GM12892 (cell line): ENCODE results near the gene BLOC1S3.
"Not testable (repeated sequence)": the region's sequence is repeated elsewhere in the genome, so short reads cannot be mapped to it uniquely, and the experiment has no call there.

Experiments used
- DNase-seq: peaks from one replicate; pipeline ENCODE4 v3.0.0; 2011; ENCODE audit not compliant: insufficient read length
- FAIRE-seq: peaks from 2 replicates; lab custom pipeline; 2011; peaks lifted over from hg19 to GRCh38; lab: Jason Lieb, UNC
- POLR2A ChIP-seq: IDR thresholded peaks from 2 replicates; pipeline ENCODE4 v1.6.1; 2011; ENCODE audit warnings: low read depth, low read length, control low read depth
- POLR2AphosphoS5 ChIP-seq: IDR thresholded peaks from 2 replicates; pipeline ENCODE4 v1.6.1; 2011; ENCODE audit warnings: low read depth, low read length, control low read depth
- TAF1 ChIP-seq: IDR thresholded peaks from 2 replicates; pipeline ENCODE4 v1.6.1; 2011; ENCODE audit warnings: low read depth, mild to moderate bottlenecking, control low read depth, low read length, borderline replicate concordance

BLOC1S3 gene

DNA sequence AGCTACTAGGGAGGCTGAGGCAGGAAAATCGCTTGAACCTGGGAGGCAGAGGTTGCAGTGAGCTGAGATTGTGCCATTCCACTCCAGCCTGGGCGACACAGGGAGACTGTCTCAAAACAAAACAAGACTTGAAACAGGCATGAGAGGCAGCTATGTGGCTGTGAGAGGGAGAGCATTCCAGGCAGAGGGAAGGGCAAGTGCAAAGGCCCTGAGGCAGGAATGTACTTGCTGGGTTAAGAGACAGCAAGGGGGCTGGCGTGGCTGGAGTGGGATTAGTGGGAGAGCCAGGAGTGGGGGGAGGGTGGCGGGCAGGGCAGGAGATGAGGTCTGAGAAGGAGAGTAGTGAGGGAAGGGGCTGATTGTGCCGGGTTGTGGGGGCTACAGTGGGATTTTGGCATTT, 45.3 kb downstream of the BLOC1S3 start:
- no peak for FAIRE-seq

DNA sequence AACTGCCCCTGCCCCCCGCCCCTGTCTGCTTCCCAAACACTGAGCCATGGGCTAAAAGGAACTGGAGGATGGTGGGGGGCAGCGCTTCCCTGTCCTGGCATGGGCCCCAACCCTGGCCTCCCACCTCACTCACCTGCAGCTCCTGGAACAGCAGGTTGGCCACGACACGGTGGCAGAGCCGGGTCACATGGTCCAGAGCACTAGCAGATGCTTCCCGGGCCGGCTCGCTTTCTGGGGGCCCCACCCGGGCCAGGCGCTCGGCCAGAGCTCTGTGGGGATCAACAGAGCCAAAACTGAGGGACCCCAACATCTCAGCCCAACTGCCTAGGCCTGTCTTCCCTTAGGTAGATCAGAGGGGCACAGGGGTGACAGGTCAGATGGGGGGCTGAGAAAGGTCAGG, 46.1 kb downstream of the BLOC1S3 start:
- DNase-seq (no peak), FAIRE-seq (no peak)
- TF ChIP-seq POLR2AphosphoS5 = no peak
- TF ChIP-seq TAF1 = no peak
- no peak for TF ChIP-seq POLR2A

More for the DNA sequence above, 45.3 kb downstream of the BLOC1S3 start:
- TF ChIP-seq POLR2A (no peak), TAF1 (no peak)
- no peak for DNase-seq

DNA sequence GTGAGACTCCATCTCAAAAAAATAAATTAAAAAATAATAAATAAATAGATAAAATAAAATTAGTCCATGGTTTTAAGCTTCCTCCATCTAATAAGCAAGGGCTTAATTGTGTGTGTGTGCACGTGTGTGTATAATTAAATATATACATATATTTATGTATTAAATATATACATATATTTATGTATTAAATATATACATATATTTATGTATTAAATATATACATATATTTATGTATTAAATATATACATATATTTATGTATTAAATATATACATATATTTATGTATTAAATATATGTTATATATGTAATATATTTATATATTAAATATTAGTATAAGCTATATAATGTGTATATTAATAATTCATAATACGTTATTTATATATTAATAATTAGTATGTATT, 50.5 kb downstream of the BLOC1S3 start:
- FAIRE-seq, DNase-seq: not testable (repeated sequence)
